B cell (primary cell): ENCODE results near the gene ZFP1. TPM values are rescaled to one million over a fixed set of nuclear protein-coding genes. Genes with fewer than 3 reads are reported as not detected.

Experiments used
- ATAC-seq: fragments of 200-7000 bp; cut with Tn5 transposase; one replicate; pipeline ENCODE4 v1.10.0; 2021; ENCODE audit warnings: low read depth, mild to moderate bottlenecking, moderate number of reproducible peaks, moderate library complexity
- CTCF ChIA-PET: fragments of 350-600 bp; sonication (Branson Sonifier 250); formaldehyde crosslinking; loops from one replicate; lab custom pipeline; 2021; ENCODE audit warnings: antibody characterized with exemption, inconsistent platforms; lab: Charles Lee
- POLR2A ChIA-PET: fragments of 350-600 bp; sonication (Branson Sonifier 250); formaldehyde crosslinking; loops from one replicate; lab custom pipeline; 2021; ENCODE audit warnings: antibody characterized with exemption; lab: Charles Lee
- DNase-seq: peaks from one replicate; pipeline ENCODE4 v3.0.0; 2013
- H2AFZ ChIP-seq: 2 replicates; pipeline ENCODE4 v1.6.1; 2012; ENCODE audit warnings: mild to moderate bottlenecking, low read depth, low read length; ENCODE audit not compliant: insufficient read depth, poor library complexity, severe bottlenecking
- H3K27ac ChIP-seq, 2 donors: 1 replicate in 1 of 2; 2 replicates in 1 of 2; pipeline ENCODE4 v1.5.1; 2012 to 2013; ENCODE audit warnings: low read length in 2 of 2, mild to moderate bottlenecking in 2 of 2, moderate library complexity in 1 of 2
- H3K27me3 ChIP-seq, 4 experiments: fragments of 200-600 bp in 1 of 4; sonication (generic) in 1 of 4; replicated peaks in 1 of 4; 1 replicate in 2 of 4; 2 replicates in 2 of 4; pipeline versions ENCODE4 v1.6.1 to v1.7.0; 2013 to 2016; ENCODE audit warnings: low read length in 3 of 4, mild to moderate bottlenecking in 2 of 4, mixed read lengths in 1 of 4, moderate library complexity in 1 of 4; ENCODE audit not compliant: insufficient read depth in 4 of 4, control insufficient read depth in 3 of 4; ENCODE audit errors: control extremely low read depth in 1 of 4
- H3K36me3 ChIP-seq, 2 experiments: replicated peaks in 1 of 2; 1 replicate in 1 of 2; 2 replicates in 1 of 2; pipeline versions ENCODE4 v1.6.1 to v1.7.1; 2013; ENCODE audit warnings: low read length in 1 of 2; ENCODE audit not compliant: insufficient read depth in 2 of 2, control insufficient read depth in 1 of 2; ENCODE audit errors: control extremely low read depth in 1 of 2, extremely low read depth in 1 of 2
- H3K4me1 ChIP-seq, 2 donors: fragments of 200-600 bp in 1 of 2; sonication (generic) in 1 of 2; 1 replicate in 1 of 2; 2 replicates in 1 of 2; pipeline versions ENCODE4 v1.5.1 to v1.6.1; 2013 to 2017; ENCODE audit warnings: low read length in 2 of 2; ENCODE audit not compliant: control insufficient read depth in 2 of 2, insufficient read depth in 2 of 2
- H3K4me2 ChIP-seq: replicated peaks from 2 replicates; pipeline ENCODE3; 2012; ENCODE audit warnings: mild to moderate bottlenecking, low read depth, low read length; ENCODE audit not compliant: poor library complexity, severe bottlenecking
- H3K4me3 ChIP-seq, 5 experiments: fragments of 200-600 bp in 1 of 5; sonication (generic) in 1 of 5; 1 replicate in 3 of 5; 2 replicates in 2 of 5; pipeline versions ENCODE4 v1.5.1 to v1.7.0; 2011 to 2016; ENCODE audit warnings: low read length in 4 of 5, mild to moderate bottlenecking in 4 of 5, low read depth in 2 of 5, control low read depth in 1 of 5, moderate library complexity in 1 of 5; ENCODE audit not compliant: insufficient read depth in 1 of 5; ENCODE audit errors: control extremely low read depth in 1 of 5, extremely low read depth in 1 of 5
- H3K79me2 ChIP-seq: fragments of 200-600 bp; sonication (generic); one replicate; pipeline ENCODE4 v1.6.0; 2016; ENCODE audit warnings: low read length; ENCODE audit not compliant: control insufficient read depth, insufficient read depth
- H3K9ac ChIP-seq: fragments of 200-600 bp; sonication (generic); 2 replicates; pipeline ENCODE4 v1.6.1; 2017; ENCODE audit warnings: mild to moderate bottlenecking, low read length, moderate library complexity
- H3K9me3 ChIP-seq, 3 donors: one replicate each; pipeline versions ENCODE4 v1.6.1 to v1.7.1; 2013; ENCODE audit warnings: low read length in 2 of 3; ENCODE audit not compliant: control insufficient read depth in 2 of 3, insufficient read depth in 1 of 3; ENCODE audit errors: control extremely low read depth in 1 of 3
- H4K20me1 ChIP-seq: 2 replicates; pipeline ENCODE4 v1.6.0; 2012; ENCODE audit warnings: mild to moderate bottlenecking, low read length; ENCODE audit not compliant: insufficient read depth, control insufficient read depth, poor library complexity, severe bottlenecking
- H3K27ac Mint-ChIP-seq: one replicate; pipeline ENCODE4 v1.8.0; 2021; ENCODE audit warnings: mixed read lengths
- H3K27me3 Mint-ChIP-seq: one replicate; pipeline ENCODE4 v1.8.0; 2021; ENCODE audit warnings: mixed read lengths
- H3K4me1 Mint-ChIP-seq: one replicate; pipeline ENCODE4 v1.8.0; 2021; ENCODE audit warnings: mixed read lengths
- H3K4me3 Mint-ChIP-seq: one replicate; pipeline ENCODE4 v1.8.0; 2021; ENCODE audit warnings: mixed read lengths
- H3K9me3 Mint-ChIP-seq: one replicate; pipeline ENCODE4 v1.8.0; 2022; ENCODE audit warnings: mixed read lengths; ENCODE audit not compliant: insufficient read depth
- CTCF ChIP-seq: fragments of 200-600 bp; IDR thresholded peaks from one replicate; pipeline ENCODE4 v1.8.0; 2022; ENCODE audit warnings: antibody characterized with exemption, mild to moderate bottlenecking
- EZH2 ChIP-seq: IDR thresholded peaks from 2 replicates; pipeline ENCODE4 v1.6.1; 2012; ENCODE audit warnings: borderline replicate concordance, low read depth, mild to moderate bottlenecking, moderate library complexity, low read length; ENCODE audit not compliant: insufficient read depth, poor library complexity, severe bottlenecking
- WGBS: methylation state at CpG from one replicate; pipeline ENCODE4 v1.1.5; 2013; ENCODE audit warnings: missing lambda C conversion rate; ENCODE audit not compliant: insufficient coverage; 5-methylcytosine and 5-hydroxymethylcytosine counted together
- intact Hi-C: fragments of 100-400 bp; cut with micrococcal nuclease; formaldehyde crosslinking; loops from one replicate; pipeline ENCODE4 v1.10.0; 2022
- polyA plus RNA-seq: library from polyadenylated mRNA; depleted of rRNA; stranded (reverse); fragments of >200 nt; gene quantifications from 2 replicates; pipeline ENCODE4 v1.2.3, GENCODE V29; 2012
- total RNA-seq, 2 donors: library from RNA; stranded (reverse); fragments of 120-200 nt in 1 of 2; gene quantifications; 1 replicate in 1 of 2; 2 replicates in 1 of 2; pipeline versions ENCODE4 v1.2.3 to v1.2.4, GENCODE V29; 2013 to 2022

ZFP1 gene
- total and polyA plus RNA-seq, 2 donors (not counting 1 experiment from before 2014, with no cell fraction given): 3.4 to 13.4 TPM

- Mint-ChIP-seq H3K27ac (no peak overlapping the region), H3K4me1 (peaks cover 38% of the 10 kb centered on the region), H3K9me3 (no peaks in the 10 kb centered on the region), H3K27me3 (peaks cover 64% of the 10 kb centered on the region), H3K4me3 (no peak overlapping the region)
- POLR2A ChIA-PET: no interaction called here
- no peaks in the 10 kb centered on the region for H3K79me2 ChIP-seq
- intact Hi-C loops: no loop called here
- no peak overlapping the region for H3K4me3 ChIP-seq
- H3K4me1 ChIP-seq: peaks cover 37 to 48% of the 10 kb centered on the region in 2 donors
- H3K4me2 ChIP-seq: no peak overlapping the region
- no peak overlapping the region for H2AFZ ChIP-seq
- H4K20me1 ChIP-seq: no peaks in the 10 kb centered on the region
- peaks cover 0 to 77% (median 26%) of the 10 kb centered on the region in 4 experiments for H3K27me3 ChIP-seq
- no peak overlapping the region for H3K9ac ChIP-seq
- DNase-seq (no peak), ATAC-seq (no peak)
- CTCF ChIA-PET: interaction anchor here (1.1 kb wide), 2 partner anchors 108 to 244 kb away, joined by 3 read pairs; partner anchors contain the start of gene ZNRF1
- H3K36me3 ChIP-seq: no peaks in the 10 kb centered on the region
- 95% methylated on average over 19 of the region's 20 CpGs for WGBS
- H3K27ac ChIP-seq: no peak overlapping the region
- H3K9me3 ChIP-seq: peaks cover 0 to 9% (median 0%) of the 10 kb centered on the region in 3 donors
- no peak for TF ChIP-seq EZH2
- no peak for TF ChIP-seq CTCF
Measured at GRCh38 chr16:75106351-75107274, 41.7 kb upstream of the ZFP1 start.

- ChIA-PET POLR2A (no interaction called here), CTCF (interaction anchor here (6.8 kb wide), 1 partner anchor 109 kb away, joined by 87 read pairs; the partner anchor contains the start of gene ZNRF1)
- Histone ChIP-seq H3K4me1 (peaks cover 40 to 48% of the 10 kb centered on the region in 2 donors), H3K27me3 (peaks cover 0 to 81% (median 30%) of the 10 kb centered on the region in 4 experiments), H3K79me2 (no peaks in the 10 kb centered on the region), H3K9ac (no peak overlapping the region), H3K9me3 (peaks cover 0 to 11% (median 0%) of the 10 kb centered on the region in 3 donors), H3K27ac (no peak overlapping the region), H4K20me1 (no peaks in the 10 kb centered on the region), H3K4me3 (no peak overlapping the region), H3K4me2 (no peak overlapping the region), H3K36me3 (no peaks in the 10 kb centered on the region), H2AFZ (no peak overlapping the region)
- intact Hi-C loops: no loop called here
- no peak for DNase-seq
- peaks cover 39% of the 10 kb centered on the region for H3K4me1 Mint-ChIP-seq
- no peak overlapping the region for H3K4me3 Mint-ChIP-seq
- peaks cover 66% of the 10 kb centered on the region for H3K27me3 Mint-ChIP-seq
- H3K9me3 Mint-ChIP-seq: no peaks in the 10 kb centered on the region
- ATAC-seq: no peak
- no peak for TF ChIP-seq EZH2
- no peak for TF ChIP-seq CTCF
- H3K27ac Mint-ChIP-seq: no peak overlapping the region
- 94% methylated on average over 9 of the region's 10 CpGs for WGBS
Measured at GRCh38 chr16:75107505-75107904, 40.8 kb upstream of the ZFP1 start.
